SK-N-SH (cell line): ENCODE data around the gene CDCA8. TPM values are rescaled to one million over a fixed set of nuclear protein-coding genes. Genes with fewer than 3 reads are reported as not detected.

Experiments used
- CTCF ChIA-PET: fragments of 300-600, 350-600 bp; formaldehyde crosslinking; extraction: SDS; loops from one replicate; lab custom pipeline; 2021; lab: Yijun Ruan, JAX
- POLR2A ChIA-PET: fragments of 350-600 bp; sonication (Branson Sonifier 250); formaldehyde crosslinking; extraction: SDS; loops from one replicate; lab custom pipeline; 2020; ENCODE audit warnings: antibody characterized with exemption, inconsistent platforms; lab: Yijun Ruan, JAX
- DNase-seq: peaks from one replicate; pipeline ENCODE4 v3.0.0; 2012
- H2AFZ ChIP-seq: fragments of 200-600 bp; sonication (generic); 2 replicates; pipeline ENCODE4 v1.8.1; 2016; ENCODE audit warnings: antibody characterized with exemption, mild to moderate bottlenecking, low read depth
- H3F3A ChIP-seq: fragments of 200-600 bp; sonication (generic); replicated peaks from 2 replicates; pipeline ENCODE3; 2016; ENCODE audit warnings: antibody characterized with exemption, mild to moderate bottlenecking; ENCODE audit not compliant: insufficient read depth
- H3K27ac ChIP-seq, 2 experiments: fragments of 200-500 bp in 1 of 2; fragments of 200-600 bp in 1 of 2; sonication (Bioruptor generic) in 1 of 2; sonication (generic), shearing (Covaris generic) in 1 of 2; 2 replicates each; pipeline versions ENCODE4 v1.5.1 to v1.6.1; 2014 to 2016; ENCODE audit warnings: low read depth in 2 of 2, inconsistent platforms in 1 of 2, low read length in 1 of 2, mild to moderate bottlenecking in 1 of 2, mixed read lengths in 1 of 2
- H3K27me3 ChIP-seq: fragments of 200-600 bp; sonication (generic), shearing (Covaris generic); 2 replicates; pipeline ENCODE4 v1.6.1; 2016; ENCODE audit warnings: mixed run types; ENCODE audit not compliant: insufficient read depth
- H3K36me3 ChIP-seq, 2 experiments: fragments of 200-500 bp in 1 of 2; fragments of 200-600 bp in 1 of 2; sonication (Bioruptor generic) in 1 of 2; sonication (generic) in 1 of 2; replicated peaks in 1 of 2; 2 replicates each; pipeline versions ENCODE3 to v1.5.1; 2014 to 2016; ENCODE audit warnings: low read length in 1 of 2, mild to moderate bottlenecking in 1 of 2; ENCODE audit not compliant: insufficient read depth in 2 of 2, control insufficient read depth in 1 of 2
- H3K4me1 ChIP-seq, 2 experiments: fragments of 200-500 bp in 1 of 2; fragments of 200-600 bp in 1 of 2; sonication (Bioruptor generic) in 1 of 2; sonication (generic), shearing (Covaris generic) in 1 of 2; 2 replicates each; pipeline versions ENCODE4 v1.5.1 to v1.6.1; 2014 to 2016; ENCODE audit warnings: low read depth in 1 of 2, low read length in 1 of 2, mixed run types in 1 of 2; ENCODE audit not compliant: insufficient read depth in 2 of 2, control insufficient read depth in 1 of 2
- H3K4me2 ChIP-seq: fragments of 200-600 bp; sonication (generic), shearing (Covaris generic); 2 replicates; pipeline ENCODE4 v1.6.1; 2017; ENCODE audit warnings: mixed run types
- H3K4me3 ChIP-seq, 2 experiments: fragments of 200-500 bp in 1 of 2; fragments of 200-600 bp in 1 of 2; sonication (Bioruptor generic) in 1 of 2; sonication (generic), shearing (Covaris generic) in 1 of 2; 2 replicates each; pipeline versions ENCODE4 v1.5.1 to v1.8.1; 2014 to 2016; ENCODE audit warnings: low read depth in 2 of 2, inconsistent platforms in 1 of 2, low read length in 1 of 2, mild to moderate bottlenecking in 1 of 2, mixed read lengths in 1 of 2, moderate library complexity in 1 of 2
- H3K79me2 ChIP-seq: fragments of 200-600 bp; sonication (generic); 2 replicates; pipeline ENCODE4 v1.8.1; 2017; ENCODE audit warnings: mild to moderate bottlenecking; ENCODE audit not compliant: insufficient read depth
- H3K9ac ChIP-seq: fragments of 200-600 bp; sonication (generic); 2 replicates; pipeline ENCODE4 v1.6.1; 2017; ENCODE audit warnings: mixed run types
- H3K9me2 ChIP-seq: fragments of 200-600 bp; sonication (generic); 2 replicates; pipeline ENCODE4 v1.6.1; 2017; ENCODE audit warnings: mixed run types
- H3K9me3 ChIP-seq: fragments of 200-600 bp; sonication (generic); 2 replicates; pipeline ENCODE4 v1.6.1; 2017; ENCODE audit warnings: mixed run types, mild to moderate bottlenecking, moderate library complexity
- H4K20me1 ChIP-seq: fragments of 200-600 bp; sonication (generic); 2 replicates; pipeline ENCODE4 v1.6.1; 2017; ENCODE audit warnings: mild to moderate bottlenecking, mixed run types; ENCODE audit not compliant: insufficient read depth
- EZH2phosphoT487 ChIP-seq: fragments of 200-600 bp; sonication (generic); IDR thresholded peaks from 2 replicates; pipeline ENCODE4 v1.6.1; 2017; ENCODE audit warnings: low read depth, mixed run types, mild to moderate bottlenecking, antibody characterized with exemption, moderate library complexity, borderline replicate concordance
- FOSL2 ChIP-seq: IDR thresholded peaks from 2 replicates; pipeline ENCODE4 v1.4.0; 2012; ENCODE audit warnings: low read depth, mild to moderate bottlenecking, moderate library complexity, borderline replicate concordance
- FOXJ3 ChIP-seq: sonication (generic); formaldehyde crosslinking; IDR thresholded peaks from 2 replicates; pipeline ENCODE4 v1.5.1; 2020; ENCODE audit warnings: mild to moderate bottlenecking, missing genetic modification reagents
- MEF2A ChIP-seq: IDR thresholded peaks from 2 replicates; pipeline ENCODE4 v1.4.0; 2012; ENCODE audit warnings: low read depth, borderline replicate concordance
- MXI1 ChIP-seq: IDR thresholded peaks from 2 replicates; pipeline ENCODE4 v1.6.1; 2012; ENCODE audit warnings: mild to moderate bottlenecking, low read depth, low read length, improper control_type of control experiment
- NFIC ChIP-seq: IDR thresholded peaks from 2 replicates; pipeline ENCODE4 v1.4.0; 2012; ENCODE audit warnings: borderline replicate concordance
- NRF1 ChIP-seq: IDR thresholded peaks from 2 replicates; pipeline ENCODE4 v1.6.1; 2012; ENCODE audit warnings: low read depth, mild to moderate bottlenecking, low read length
- POLR2AphosphoS5 ChIP-seq: IDR thresholded peaks from 2 replicates; pipeline ENCODE4 v1.6.1; 2012; ENCODE audit warnings: low read depth, low read length
- SMC3 ChIP-seq: IDR thresholded peaks from 2 replicates; pipeline ENCODE4 v1.6.1; 2012; ENCODE audit warnings: low read depth, low read length, improper control_type of control experiment
- TCF12 ChIP-seq: IDR thresholded peaks from 2 replicates; pipeline ENCODE4 v1.4.0; 2012
- YY1 ChIP-seq: IDR thresholded peaks from 2 replicates; pipeline ENCODE4 v1.4.0; 2012; ENCODE audit warnings: low read depth, mild to moderate bottlenecking
- WGBS: methylation state at CpG from one replicate; pipeline ENCODE4 v1.1.6; 2017; ENCODE audit warnings: low lambda C conversion rate; 5-methylcytosine and 5-hydroxymethylcytosine counted together
- polyA plus RNA-seq, 3 experiments: library from polyadenylated mRNA; depleted of rRNA; stranded (reverse); fragments of >200 nt; gene quantifications; 2 replicates each; pipeline ENCODE4 v1.2.3, GENCODE V29; 2012
- TF ChIP-seq, protein P1 (sequence below): fragments of 200-600 bp; sonication (generic); IDR thresholded peaks from 2 replicates; pipeline ENCODE4 v1.6.1; 2017; ENCODE audit warnings: antibody characterized with exemption, mild to moderate bottlenecking, moderate library complexity
- TF ChIP-seq, protein P2 (sequence below): IDR thresholded peaks from 2 replicates; pipeline ENCODE4 v1.4.0; 2012; ENCODE audit warnings: low read depth, borderline replicate concordance
- TF ChIP-seq, protein P3 (sequence below): fragments of 150-350 bp; IDR thresholded peaks from 2 replicates; pipeline ENCODE4 v1.6.1; 2016; ENCODE audit warnings: mild to moderate bottlenecking, low read depth, low read length
- TF ChIP-seq, protein P4 (sequence below): IDR thresholded peaks from 2 replicates; pipeline ENCODE4; 2012

CDCA8 gene
- polyA plus RNA-seq, 1 of the 3 experiments (the other 2 are of a cell fraction), result 22.9 TPM

DNA sequence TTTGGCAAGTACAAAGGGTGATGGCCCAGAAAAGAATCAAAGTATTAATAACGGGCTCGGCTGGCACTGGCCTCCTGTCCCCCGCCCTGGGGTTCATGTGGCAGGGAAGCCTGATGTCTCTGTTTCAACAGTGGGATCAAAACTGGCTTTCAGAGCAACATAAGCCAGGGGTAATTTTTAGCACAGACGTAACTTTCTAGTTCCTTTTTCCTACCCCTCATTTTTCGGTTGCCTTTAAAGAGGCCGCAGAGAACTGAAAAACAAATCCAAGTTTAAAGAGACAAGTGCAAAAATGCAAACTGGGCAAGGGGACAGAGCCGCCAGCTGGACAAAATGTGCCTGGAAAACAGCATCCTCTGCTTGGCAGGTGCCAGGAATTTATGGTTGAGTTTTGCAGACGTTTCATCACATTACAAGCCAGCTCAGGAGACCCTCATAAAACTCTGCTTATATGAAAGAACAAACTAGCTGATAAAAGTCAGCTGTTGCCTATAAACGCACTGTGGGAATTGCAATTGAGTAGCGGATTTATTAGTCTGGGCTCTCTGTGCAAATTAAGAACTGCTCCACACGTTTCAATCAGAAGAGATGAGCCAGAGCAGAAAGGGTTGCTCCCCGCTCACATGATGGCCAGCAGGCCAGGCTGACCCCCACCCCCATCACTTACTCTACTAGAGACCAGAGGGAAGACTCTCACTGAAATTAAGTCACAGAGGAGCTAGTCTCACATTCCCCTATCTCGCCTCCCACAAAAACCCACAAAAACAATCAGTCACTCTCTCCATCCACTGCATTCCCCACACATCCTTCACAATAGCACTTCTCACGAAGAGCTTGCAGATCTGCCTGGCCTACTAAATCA lies 15.8 kb upstream of the CDCA8 start:
- no peak for DNase-seq
- Histone ChIP-seq H4K20me1 (no peaks in the 10 kb centered on the region), H3K9ac (no peak overlapping the region), H3K4me2 (no peak overlapping the region), H3K36me3 (peaks cover 7 to 8% of the 10 kb centered on the region in 2 experiments), H3F3A (no peaks in the 10 kb centered on the region), H3K9me3 (no peaks in the 10 kb centered on the region), H3K79me2 (no peaks in the 10 kb centered on the region), H2AFZ (no peak overlapping the region), H3K9me2 (no peaks in the 10 kb centered on the region), H3K27me3 (no peaks in the 10 kb centered on the region), H3K4me3 (no peak overlapping the region), H3K27ac (no peak overlapping the region)
- ChIA-PET CTCF (interaction anchor here (0.8 to 13.8 kb wide), 5 partner anchors 9 to 114 kb away, joined by 3 to 358 read pairs (median 4); no protein-coding TSS in a partner anchor), POLR2A (no interaction called here)
- 54% methylated on average over 14 of the region's 14 CpGs for WGBS
- no peak for TF ChIP-seq MEF2A
- no peak for TF ChIP-seq SMC3
- no peak for TF ChIP-seq POLR2AphosphoS5
- TF ChIP-seq, all 33 proteins: peak for 0
- H3K4me1 ChIP-seq, result no peaks in the 10 kb centered on the region

DNA sequence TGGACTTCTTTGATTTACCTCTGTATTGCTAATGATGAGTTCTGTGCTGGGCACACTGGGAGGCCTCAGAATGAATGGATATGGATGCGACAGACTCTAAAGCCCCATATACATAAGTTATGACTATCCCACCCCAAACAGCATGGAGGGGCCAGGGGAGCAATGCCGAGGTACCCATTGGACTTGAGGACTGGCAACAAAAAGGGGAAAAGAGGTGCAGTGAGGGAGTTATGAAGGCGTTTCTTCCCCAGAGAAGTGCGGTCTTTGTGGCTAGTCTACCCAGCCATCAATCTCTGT lies 15.2 kb upstream of the CDCA8 start:
- Histone ChIP-seq H4K20me1 (no peaks in the 10 kb centered on the region), H3K27ac (no peak overlapping the region), H3K79me2 (no peaks in the 10 kb centered on the region), H3K9ac (no peak overlapping the region), H2AFZ (no peak overlapping the region), H3K36me3 (peaks cover 11 to 12% of the 10 kb centered on the region in 2 experiments), H3K4me1 (0 out of 4 replicates have a peak, but pooled peaks cover 0 to under 1% of the 10 kb centered on the region in 2 experiments), H3K4me3 (no peak overlapping the region), H3K4me2 (no peak overlapping the region), H3F3A (no peaks in the 10 kb centered on the region), H3K27me3 (no peaks in the 10 kb centered on the region), H3K9me2 (no peaks in the 10 kb centered on the region), H3K9me3 (no peaks in the 10 kb centered on the region)
- no peak for TF ChIP-seq TCF12
- no peak for TF ChIP-seq FOXJ3 (CRISPR knock-in tag)
- no peak for TF ChIP-seq MXI1
- ChIA-PET CTCF (interaction anchor here (2.0 to 13.8 kb wide), 2 partner anchors 10 to 74 kb away, joined by 6 to 358 read pairs; no protein-coding TSS in a partner anchor), POLR2A (no interaction called here)
- DNase-seq, result no peak
- WGBS, result 86% methylated on average over 4 of the region's 4 CpGs

DNA sequence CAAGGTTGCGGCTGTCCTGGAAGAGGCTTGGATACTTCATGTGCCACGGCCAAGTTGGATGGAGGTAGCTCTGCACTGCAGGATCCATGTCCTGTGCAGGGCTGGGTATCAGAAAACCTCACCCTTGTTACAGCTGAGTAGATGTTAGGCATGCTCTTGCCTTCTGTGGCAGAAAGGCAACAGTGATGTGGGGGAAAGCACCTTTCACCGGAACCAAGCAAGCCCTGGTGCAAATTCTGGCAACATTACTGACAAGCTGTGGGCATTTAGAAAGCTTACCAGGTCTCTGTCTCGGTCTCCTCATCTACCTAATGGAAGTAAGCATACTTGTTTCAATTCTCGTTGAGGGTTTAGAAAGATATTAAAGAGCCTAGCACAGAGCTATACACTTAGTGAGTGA lies 14.5 kb upstream of the CDCA8 start:
- no peak for DNase-seq
- Histone ChIP-seq H3K27ac (no peak overlapping the region), H3K27me3 (no peaks in the 10 kb centered on the region), H4K20me1 (no peaks in the 10 kb centered on the region), H3K4me2 (no peak overlapping the region), H3K36me3 (peaks cover 12 to 15% of the 10 kb centered on the region in 2 experiments), H3K9ac (no peak overlapping the region), H2AFZ (no peak overlapping the region), H3K9me2 (no peaks in the 10 kb centered on the region), H3K79me2 (no peaks in the 10 kb centered on the region), H3K4me1 (0 out of 4 replicates have a peak, but pooled peaks cover 0 to 2% of the 10 kb centered on the region in 2 experiments), H3K9me3 (no peaks in the 10 kb centered on the region), H3F3A (no peaks in the 10 kb centered on the region), H3K4me3 (no peak overlapping the region)
- WGBS, result 66% methylated on average over 4 of the region's 5 CpGs
- CTCF ChIA-PET, result interaction anchor here (0.9 to 13.8 kb wide), 4 partner anchors 11 to 190 kb away, joined by 3 to 358 read pairs (median 3); partner anchors contain the start of gene MEAF6
- POLR2A ChIA-PET, result interaction anchor here (1.2 kb wide), 1 partner anchor 11 kb away, joined by 3 read pairs; no protein-coding TSS in a partner anchor
- TF ChIP-seq TCF12 (no peak), NFIC (no peak), FOSL2 (no peak), NRF1 (no peak), YY1 (no peak), EZH2phosphoT487 (no peak)
- TF ChIP-seq, protein P1, sequence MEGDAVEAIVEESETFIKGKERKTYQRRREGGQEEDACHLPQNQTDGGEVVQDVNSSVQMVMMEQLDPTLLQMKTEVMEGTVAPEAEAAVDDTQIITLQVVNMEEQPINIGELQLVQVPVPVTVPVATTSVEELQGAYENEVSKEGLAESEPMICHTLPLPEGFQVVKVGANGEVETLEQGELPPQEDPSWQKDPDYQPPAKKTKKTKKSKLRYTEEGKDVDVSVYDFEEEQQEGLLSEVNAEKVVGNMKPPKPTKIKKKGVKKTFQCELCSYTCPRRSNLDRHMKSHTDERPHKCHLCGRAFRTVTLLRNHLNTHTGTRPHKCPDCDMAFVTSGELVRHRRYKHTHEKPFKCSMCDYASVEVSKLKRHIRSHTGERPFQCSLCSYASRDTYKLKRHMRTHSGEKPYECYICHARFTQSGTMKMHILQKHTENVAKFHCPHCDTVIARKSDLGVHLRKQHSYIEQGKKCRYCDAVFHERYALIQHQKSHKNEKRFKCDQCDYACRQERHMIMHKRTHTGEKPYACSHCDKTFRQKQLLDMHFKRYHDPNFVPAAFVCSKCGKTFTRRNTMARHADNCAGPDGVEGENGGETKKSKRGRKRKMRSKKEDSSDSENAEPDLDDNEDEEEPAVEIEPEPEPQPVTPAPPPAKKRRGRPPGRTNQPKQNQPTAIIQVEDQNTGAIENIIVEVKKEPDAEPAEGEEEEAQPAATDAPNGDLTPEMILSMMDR, result no peak
- TF ChIP-seq, protein P2, sequence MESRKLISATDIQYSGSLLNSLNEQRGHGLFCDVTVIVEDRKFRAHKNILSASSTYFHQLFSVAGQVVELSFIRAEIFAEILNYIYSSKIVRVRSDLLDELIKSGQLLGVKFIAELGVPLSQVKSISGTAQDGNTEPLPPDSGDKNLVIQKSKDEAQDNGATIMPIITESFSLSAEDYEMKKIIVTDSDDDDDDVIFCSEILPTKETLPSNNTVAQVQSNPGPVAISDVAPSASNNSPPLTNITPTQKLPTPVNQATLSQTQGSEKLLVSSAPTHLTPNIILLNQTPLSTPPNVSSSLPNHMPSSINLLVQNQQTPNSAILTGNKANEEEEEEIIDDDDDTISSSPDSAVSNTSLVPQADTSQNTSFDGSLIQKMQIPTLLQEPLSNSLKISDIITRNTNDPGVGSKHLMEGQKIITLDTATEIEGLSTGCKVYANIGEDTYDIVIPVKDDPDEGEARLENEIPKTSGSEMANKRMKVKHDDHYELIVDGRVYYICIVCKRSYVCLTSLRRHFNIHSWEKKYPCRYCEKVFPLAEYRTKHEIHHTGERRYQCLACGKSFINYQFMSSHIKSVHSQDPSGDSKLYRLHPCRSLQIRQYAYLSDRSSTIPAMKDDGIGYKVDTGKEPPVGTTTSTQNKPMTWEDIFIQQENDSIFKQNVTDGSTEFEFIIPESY, result no peak
- TF ChIP-seq, protein P3, sequence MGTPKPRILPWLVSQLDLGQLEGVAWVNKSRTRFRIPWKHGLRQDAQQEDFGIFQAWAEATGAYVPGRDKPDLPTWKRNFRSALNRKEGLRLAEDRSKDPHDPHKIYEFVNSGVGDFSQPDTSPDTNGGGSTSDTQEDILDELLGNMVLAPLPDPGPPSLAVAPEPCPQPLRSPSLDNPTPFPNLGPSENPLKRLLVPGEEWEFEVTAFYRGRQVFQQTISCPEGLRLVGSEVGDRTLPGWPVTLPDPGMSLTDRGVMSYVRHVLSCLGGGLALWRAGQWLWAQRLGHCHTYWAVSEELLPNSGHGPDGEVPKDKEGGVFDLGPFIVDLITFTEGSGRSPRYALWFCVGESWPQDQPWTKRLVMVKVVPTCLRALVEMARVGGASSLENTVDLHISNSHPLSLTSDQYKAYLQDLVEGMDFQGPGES, result no peak
- TF ChIP-seq, protein P4, sequence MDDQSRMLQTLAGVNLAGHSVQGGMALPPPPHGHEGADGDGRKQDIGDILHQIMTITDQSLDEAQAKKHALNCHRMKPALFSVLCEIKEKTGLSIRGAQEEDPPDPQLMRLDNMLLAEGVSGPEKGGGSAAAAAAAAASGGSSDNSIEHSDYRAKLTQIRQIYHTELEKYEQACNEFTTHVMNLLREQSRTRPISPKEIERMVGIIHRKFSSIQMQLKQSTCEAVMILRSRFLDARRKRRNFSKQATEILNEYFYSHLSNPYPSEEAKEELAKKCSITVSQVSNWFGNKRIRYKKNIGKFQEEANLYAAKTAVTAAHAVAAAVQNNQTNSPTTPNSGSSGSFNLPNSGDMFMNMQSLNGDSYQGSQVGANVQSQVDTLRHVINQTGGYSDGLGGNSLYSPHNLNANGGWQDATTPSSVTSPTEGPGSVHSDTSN, result no peak
